GM19035 (cell line): ENCODE measurements around the gene PLXNA4.

Source experiments
- ATAC-seq: cut with Tn5 transposase; IDR thresholded peaks from one replicate; pipeline ENCODE4 v1.9.1; 2021; ENCODE audit not compliant: unreplicated experiment

The PLXNA4 gene

GRCh38 chr7:132250480-132251326, 325.6 kb downstream of the PLXNA4 start:
- ATAC-seq, result no peak

- no peak for ATAC-seq
Observed at GRCh38 chr7:132249256-132249971, 326.9 kb downstream of the PLXNA4 start.

GRCh38 chr7:132248841-132249240, 327.4 kb downstream of the PLXNA4 start:
- no peak for ATAC-seq

GRCh38 chr7:132247995-132248618, 328.2 kb downstream of the PLXNA4 start:
- no peak for ATAC-seq

- no peak for ATAC-seq
Observed at GRCh38 chr7:132246591-132246990, 329.7 kb downstream of the PLXNA4 start.

GRCh38 chr7:132245539-132245938, 330.7 kb downstream of the PLXNA4 start:
- no peak for ATAC-seq

GRCh38 chr7:132244903-132245480, 331.3 kb downstream of the PLXNA4 start:
- ATAC-seq, result no peak

- ATAC-seq, result no peak
Observed at GRCh38 chr7:132243463-132243862, 332.8 kb downstream of the PLXNA4 start.

- no peak for ATAC-seq
Observed at GRCh38 chr7:132243051-132243450, 333.2 kb downstream of the PLXNA4 start.

GRCh38 chr7:132242192-132242812, 334.0 kb downstream of the PLXNA4 start:
- ATAC-seq, result no peak

GRCh38 chr7:132240821-132241422, 335.3 kb downstream of the PLXNA4 start:
- no peak for ATAC-seq

- no peak for ATAC-seq
Observed at GRCh38 chr7:132240262-132240661, 336.0 kb downstream of the PLXNA4 start.

- no peak for ATAC-seq
Observed at GRCh38 chr7:132239422-132239994, 336.8 kb downstream of the PLXNA4 start.

GRCh38 chr7:132234711-132235110, 341.6 kb downstream of the PLXNA4 start:
- no peak for ATAC-seq

- no peak for ATAC-seq
Observed at GRCh38 chr7:132232406-132232805, 343.9 kb downstream of the PLXNA4 start.

GRCh38 chr7:132230462-132230861, 345.8 kb downstream of the PLXNA4 start:
- ATAC-seq, result no peak

GRCh38 chr7:132228240-132228639, 348.0 kb downstream of the PLXNA4 start:
- no peak for ATAC-seq

GRCh38 chr7:132226957-132227290, 349.3 kb downstream of the PLXNA4 start:
- no peak for ATAC-seq

GRCh38 chr7:132226046-132226956, 350.0 kb downstream of the PLXNA4 start:
- ATAC-seq, result no peak
